HEK293 (cell line): ENCODE data around the gene CHN2.

Source experiments
- PATZ1 ChIP-seq: fragments of 450-650 bp; formaldehyde crosslinking; IDR thresholded peaks from 2 replicates; pipeline ENCODE4 v1.5.1; 2016; ENCODE audit warnings: missing biosample characterization, missing genetic modification characterization
- RBAK ChIP-seq: fragments of 450-650 bp; formaldehyde crosslinking; IDR thresholded peaks from 2 replicates; pipeline ENCODE4 v1.5.1; 2016; ENCODE audit warnings: missing biosample characterization, missing genetic modification characterization
- YY1 ChIP-seq: fragments of 450-650 bp; formaldehyde crosslinking; IDR thresholded peaks from 2 replicates; pipeline ENCODE4 v1.5.1; 2018; ENCODE audit warnings: missing biosample characterization, missing genetic modification characterization
- ZNF121 ChIP-seq: fragments of 450-650 bp; formaldehyde crosslinking; IDR thresholded peaks from 2 replicates; pipeline ENCODE4 v1.5.1; 2016; ENCODE audit warnings: missing biosample characterization, missing genetic modification characterization
- ZNF140 ChIP-seq: fragments of 450-650 bp; formaldehyde crosslinking; IDR thresholded peaks from 2 replicates; pipeline ENCODE4 v1.5.1; 2016; ENCODE audit warnings: missing biosample characterization, missing genetic modification characterization
- ZNF660 ChIP-seq: fragments of 450-650 bp; IDR thresholded peaks from 2 replicates; pipeline ENCODE4 v1.5.1; 2018; ENCODE audit warnings: missing biosample characterization, mild to moderate bottlenecking, missing genetic modification characterization
- ZNF747 ChIP-seq: fragments of 450-650 bp; formaldehyde crosslinking; IDR thresholded peaks from 2 replicates; pipeline ENCODE4 v1.5.1; 2016; ENCODE audit warnings: missing biosample characterization, missing genetic modification characterization
- TF ChIP-seq, protein P1 (sequence below): fragments of 450-650 bp; formaldehyde crosslinking; IDR thresholded peaks from 2 replicates; pipeline ENCODE4 v1.5.1; 2016; ENCODE audit warnings: missing biosample characterization, missing genetic modification characterization

- TF ChIP-seq PATZ1 (tag by site-specific recombination) (no peak), RBAK (tag by site-specific recombination) (no peak), ZNF121 (tag by site-specific recombination) (no peak), YY1 (tag by site-specific recombination) (no peak), ZNF747 (tag by site-specific recombination) (no peak), ZNF140 (tag by site-specific recombination) (no peak), ZNF660 (no peak)
- TF ChIP-seq, protein P1, sequence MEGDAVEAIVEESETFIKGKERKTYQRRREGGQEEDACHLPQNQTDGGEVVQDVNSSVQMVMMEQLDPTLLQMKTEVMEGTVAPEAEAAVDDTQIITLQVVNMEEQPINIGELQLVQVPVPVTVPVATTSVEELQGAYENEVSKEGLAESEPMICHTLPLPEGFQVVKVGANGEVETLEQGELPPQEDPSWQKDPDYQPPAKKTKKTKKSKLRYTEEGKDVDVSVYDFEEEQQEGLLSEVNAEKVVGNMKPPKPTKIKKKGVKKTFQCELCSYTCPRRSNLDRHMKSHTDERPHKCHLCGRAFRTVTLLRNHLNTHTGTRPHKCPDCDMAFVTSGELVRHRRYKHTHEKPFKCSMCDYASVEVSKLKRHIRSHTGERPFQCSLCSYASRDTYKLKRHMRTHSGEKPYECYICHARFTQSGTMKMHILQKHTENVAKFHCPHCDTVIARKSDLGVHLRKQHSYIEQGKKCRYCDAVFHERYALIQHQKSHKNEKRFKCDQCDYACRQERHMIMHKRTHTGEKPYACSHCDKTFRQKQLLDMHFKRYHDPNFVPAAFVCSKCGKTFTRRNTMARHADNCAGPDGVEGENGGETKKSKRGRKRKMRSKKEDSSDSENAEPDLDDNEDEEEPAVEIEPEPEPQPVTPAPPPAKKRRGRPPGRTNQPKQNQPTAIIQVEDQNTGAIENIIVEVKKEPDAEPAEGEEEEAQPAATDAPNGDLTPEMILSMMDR (tag by site-specific recombination): no peak
These were observed 170.8 kb downstream of the CHN2 start for GRCh38 chr7:29365423-29365822.
